C4-2B (cell line): Measurements from ENCODE around the gene MAPK8IP1.

ENCODE experiments used
- H3K27ac ChIP-seq: fragments of 450-650 bp; 2 replicates; pipeline ENCODE4 v1.5.1; 2017
- CTCF ChIP-seq: fragments of 450-650 bp; conservative IDR thresholded peaks from 2 replicates; pipeline ENCODE4 v1.5.1; 2017; ENCODE audit warnings: mild to moderate bottlenecking
- ZFX ChIP-seq: fragments of 450-650 bp; IDR thresholded peaks from 2 replicates; pipeline ENCODE4 v1.6.1; 2017

MAPK8IP1 gene

DNA sequence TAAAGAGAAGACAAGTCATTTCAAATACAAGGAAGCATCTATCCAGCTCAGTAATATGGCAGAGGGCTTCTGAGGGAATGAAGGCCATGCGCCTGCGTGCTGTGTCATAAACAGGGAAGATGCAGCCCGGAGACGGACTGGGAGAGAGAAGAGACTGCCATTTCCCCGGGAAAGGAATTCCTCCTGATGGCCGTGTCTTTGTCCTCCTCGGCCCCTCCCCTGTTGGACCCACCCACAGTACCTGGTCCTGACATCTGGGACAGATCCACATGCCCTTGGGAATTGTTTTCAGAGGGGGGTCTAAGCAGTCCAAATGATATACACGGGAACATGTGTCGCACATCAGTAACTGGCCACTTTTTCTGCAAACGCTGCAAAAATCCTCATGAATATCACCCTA lies 52.5 kb downstream of the MAPK8IP1 start:
- no peak overlapping the region for H3K27ac ChIP-seq
- TF ChIP-seq ZFX, result no peak
- no peak for TF ChIP-seq CTCF

DNA sequence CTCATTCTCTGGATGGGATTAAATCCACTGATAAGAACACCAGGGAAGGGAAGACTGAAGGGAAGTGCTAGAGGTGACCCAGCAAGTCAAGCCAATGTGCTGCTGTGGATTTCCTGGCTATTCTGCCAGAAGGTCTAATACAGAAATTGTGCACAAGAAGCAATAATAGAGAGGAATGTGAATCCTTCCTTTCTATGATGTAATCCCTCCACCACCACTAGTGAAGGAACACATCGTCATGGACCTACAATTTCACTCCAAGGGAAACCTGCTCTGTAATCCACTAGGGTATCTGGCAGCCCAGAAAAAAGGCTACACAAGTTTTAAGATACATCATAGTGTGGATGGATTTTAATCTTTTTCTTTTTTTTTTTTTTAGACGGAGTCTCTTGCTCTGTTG lies 54.4 kb downstream of the MAPK8IP1 start:
- no peak overlapping the region for H3K27ac ChIP-seq

GRCh38 chr11:45941285-45941684 lies 55.8 kb downstream of the MAPK8IP1 start:
- no peak overlapping the region for H3K27ac ChIP-seq
- no peak for TF ChIP-seq ZFX
- TF ChIP-seq CTCF, result no peak

More for the DNA sequence above, 54.4 kb downstream of the MAPK8IP1 start:
- TF ChIP-seq CTCF (no peak), ZFX (no peak)

DNA sequence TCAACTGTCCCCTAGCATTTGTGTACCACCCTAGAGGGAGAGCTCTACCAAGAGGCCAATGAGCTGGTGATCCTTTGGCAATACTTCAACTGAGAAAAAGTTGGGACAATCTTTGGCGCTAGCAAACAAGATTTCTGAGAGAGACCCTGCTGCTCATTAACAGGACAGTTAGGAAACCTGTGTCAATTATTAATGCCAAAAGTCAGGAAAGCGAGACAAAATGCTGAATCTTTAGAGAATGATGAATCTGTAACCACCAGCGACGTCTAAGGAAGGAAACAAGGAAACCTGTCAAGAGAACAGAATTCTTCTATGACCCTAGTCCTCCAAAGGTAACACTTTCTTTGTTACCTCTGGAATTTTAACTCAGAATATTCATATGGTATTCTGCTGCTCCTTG lies 56.9 kb downstream of the MAPK8IP1 start:
- H3K27ac ChIP-seq, result no peak overlapping the region
- TF ChIP-seq ZFX (no peak), CTCF (no peak)

DNA sequence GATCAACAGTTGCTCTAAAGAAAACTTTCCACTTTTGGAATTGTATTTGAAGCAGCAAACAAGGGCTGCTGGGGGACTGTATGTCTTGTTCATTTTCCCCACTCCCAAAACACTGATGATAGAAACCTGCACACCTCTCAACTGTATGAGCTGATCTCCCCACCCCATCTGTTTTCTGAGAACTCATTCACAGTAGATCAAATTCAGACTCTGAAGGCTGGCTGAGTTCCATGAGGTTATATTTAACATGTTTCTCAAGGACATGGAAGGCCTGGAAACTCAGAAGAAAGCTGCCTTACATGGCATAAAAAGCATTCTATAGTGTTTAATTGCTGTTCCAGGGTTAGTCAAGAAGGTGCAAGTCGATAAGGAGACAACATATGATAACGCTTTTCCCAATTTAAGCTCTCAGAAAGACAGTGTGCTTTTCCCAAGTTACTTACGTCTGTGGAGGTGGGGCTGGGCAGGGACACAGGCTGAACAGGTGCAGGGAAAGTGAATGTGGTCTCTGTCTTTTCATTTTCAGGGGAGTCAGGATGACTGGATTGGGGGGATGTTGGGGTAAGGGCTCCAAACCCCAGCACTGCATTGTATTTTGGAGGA lies 60.0 kb downstream of the MAPK8IP1 start:
- TF ChIP-seq ZFX, result no peak
- no peak for TF ChIP-seq CTCF
- no peak overlapping the region for H3K27ac ChIP-seq

- no peak for TF ChIP-seq CTCF
- no peak for TF ChIP-seq ZFX
- H3K27ac ChIP-seq, result no peak overlapping the region; the same call in 1 of the 2 replicates
These were observed 62.4 kb downstream of the MAPK8IP1 start for GRCh38 chr11:45947885-45948284.

- TF ChIP-seq ZFX, result no peak
- TF ChIP-seq CTCF, result no peak
- H3K27ac ChIP-seq, result no peak overlapping the region; the same call in 1 of the 2 replicates
These were observed 62.9 kb downstream of the MAPK8IP1 start for GRCh38 chr11:45948356-45948755.
